PC-3 (cell line): ENCODE results near the gene GASK1B. TPM values are rescaled to one million over a fixed set of nuclear protein-coding genes. Genes with fewer than 3 reads are reported as not detected.

ENCODE experiments used
- ATAC-seq: fragments of 200-7000 bp; cut with Tn5 transposase; 2 replicates; pipeline ENCODE4 v1.9.1; 2020; ENCODE audit warnings: mild to moderate bottlenecking, moderate library complexity
- BruUV-seq: library from RNA; stranded (reverse); fragments of 400-500 nt; replicated peaks from 2 replicates; lab custom pipeline; 2021; lab: Mats Ljungman, UMichigan
- CTCF ChIA-PET: fragments of 300-600 bp; sonication (Branson Sonifier 250); formaldehyde crosslinking; loops from one replicate; lab custom pipeline; 2022; ENCODE audit warnings: antibody characterized with exemption; lab: Charles Lee
- POLR2A ChIA-PET: fragments of 300-600 bp; sonication (Branson Sonifier 250); formaldehyde crosslinking; loops from one replicate; lab custom pipeline; 2022; ENCODE audit warnings: antibody characterized with exemption; ENCODE audit not compliant: unreplicated experiment; lab: Charles Lee
- DNase-seq: peaks from one replicate; pipeline ENCODE4 v3.0.0-alpha.2; 2015
- H2AFZ ChIP-seq: fragments of 300-600 bp; sonication (generic); 2 replicates; pipeline ENCODE4 v1.6.0; 2016; ENCODE audit warnings: antibody characterized with exemption, low read length
- H3F3A ChIP-seq: fragments of 300-600 bp; sonication (generic); one replicate; pipeline ENCODE4 v1.6.0; 2017; ENCODE audit warnings: antibody characterized with exemption, low read length, control low read depth, mild to moderate bottlenecking; ENCODE audit not compliant: unreplicated experiment
- H3K27ac ChIP-seq: fragments of 300-600 bp; sonication (generic); 2 replicates; pipeline ENCODE4 v1.5.1; 2016; ENCODE audit warnings: mild to moderate bottlenecking, low read length
- H3K27me3 ChIP-seq: fragments of 300-600 bp; sonication (generic); 2 replicates; pipeline ENCODE4 v1.6.1; 2016; ENCODE audit warnings: low read length, mixed read lengths
- H3K36me3 ChIP-seq: fragments of 300-600 bp; sonication (generic); 2 replicates; pipeline ENCODE4 v1.6.1; 2016; ENCODE audit warnings: low read depth, mixed run types, low read length, mixed read lengths
- H3K4me1 ChIP-seq: fragments of 300-600 bp; sonication (generic); 2 replicates; pipeline ENCODE4 v1.5.1; 2016; ENCODE audit warnings: low read length; ENCODE audit not compliant: insufficient read depth
- H3K4me2 ChIP-seq: fragments of 300-600 bp; sonication (generic); 2 replicates; pipeline ENCODE4 v1.6.0; 2016; ENCODE audit warnings: low read length
- H3K4me3 ChIP-seq: fragments of 300-600 bp; sonication (generic); 2 replicates; pipeline ENCODE4 v1.5.1; 2016; ENCODE audit warnings: mild to moderate bottlenecking, low read length, mixed read lengths
- H3K79me2 ChIP-seq: fragments of 300-600 bp; sonication (generic); 2 replicates; pipeline ENCODE4 v1.6.1; 2017; ENCODE audit warnings: low read length, mixed read lengths
- H3K9ac ChIP-seq: fragments of 300-600 bp; sonication (generic); 2 replicates; pipeline ENCODE4 v1.6.0; 2016; ENCODE audit warnings: mild to moderate bottlenecking, low read length
- H3K9me2 ChIP-seq: fragments of 300-600 bp; sonication (generic); replicated peaks from 2 replicates; pipeline ENCODE4 v1.6.1; 2016; ENCODE audit warnings: mixed run types, low read length, mixed read lengths
- H3K9me3 ChIP-seq: fragments of 300-600 bp; sonication (generic); 2 replicates; pipeline ENCODE4 v1.6.1; 2016; ENCODE audit warnings: low read length, mixed read lengths
- H4K20me1 ChIP-seq: fragments of 300-600 bp; sonication (generic); 2 replicates; pipeline ENCODE4 v1.6.1; 2016; ENCODE audit warnings: low read length, mixed read lengths
- EZH2 ChIP-seq: fragments of 300-600 bp; sonication (generic); IDR thresholded peaks from one replicate; pipeline ENCODE4 v1.6.1; 2017; ENCODE audit warnings: antibody characterized with exemption, mild to moderate bottlenecking, low read length; ENCODE audit not compliant: unreplicated experiment
- EZH2phosphoT487 ChIP-seq: fragments of 300-600 bp; sonication (generic); IDR thresholded peaks from 2 replicates; pipeline ENCODE4 v1.6.1; 2018; ENCODE audit warnings: mild to moderate bottlenecking, antibody characterized with exemption, low read length, borderline replicate concordance
- intact Hi-C: fragments of 100-400 bp; cut with micrococcal nuclease; formaldehyde crosslinking; loops from 2 replicates; pipeline ENCODE4 v1.9.0; 2023
- total RNA-seq: library from RNA; depleted of rRNA; stranded (reverse); fragments of >200 nt; gene quantifications from 2 replicates; pipeline ENCODE4 v1.2.3, GENCODE V29; 2014
- TF ChIP-seq, protein P1 (sequence below): fragments of 300-600 bp; sonication (generic); conservative IDR thresholded peaks from 2 replicates; pipeline ENCODE4 v1.5.1; 2017; ENCODE audit warnings: antibody characterized with exemption, low read depth, mild to moderate bottlenecking, low read length

GASK1B gene
- total RNA-seq, 1 experiment from 2014 or later: 0.51 TPM

DNA sequence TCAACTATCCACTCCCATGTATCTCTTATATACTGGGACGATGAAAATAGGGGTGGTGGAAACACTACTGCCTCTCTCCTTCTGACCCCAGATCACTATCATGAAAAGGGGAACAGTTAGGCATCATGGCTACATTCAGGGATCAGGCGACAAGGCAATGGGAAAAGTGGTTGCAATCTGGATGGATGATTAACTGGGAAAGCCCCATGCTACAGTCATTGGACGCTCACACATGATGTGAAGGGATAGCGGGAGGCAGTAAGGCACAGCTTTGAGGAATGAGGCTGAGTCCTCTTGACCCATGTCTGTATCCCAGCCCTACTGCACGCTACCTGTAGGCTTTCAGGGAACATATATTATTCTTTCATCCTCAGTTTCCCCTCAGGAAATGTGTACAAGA, 10.2 kb downstream of the GASK1B start:
- no peak overlapping the region for H3K27ac ChIP-seq
- H3K9me2 ChIP-seq: no peaks in the 10 kb centered on the region
- H3F3A ChIP-seq: no peaks in the 10 kb centered on the region
- H4K20me1 ChIP-seq: no peaks in the 10 kb centered on the region
- no TSS peak for BruUV-seq
- ATAC-seq (no peak), DNase-seq (no peak)
- intact Hi-C loops: no loop called here
- no peak for TF ChIP-seq EZH2
- TF ChIP-seq, protein P1, sequence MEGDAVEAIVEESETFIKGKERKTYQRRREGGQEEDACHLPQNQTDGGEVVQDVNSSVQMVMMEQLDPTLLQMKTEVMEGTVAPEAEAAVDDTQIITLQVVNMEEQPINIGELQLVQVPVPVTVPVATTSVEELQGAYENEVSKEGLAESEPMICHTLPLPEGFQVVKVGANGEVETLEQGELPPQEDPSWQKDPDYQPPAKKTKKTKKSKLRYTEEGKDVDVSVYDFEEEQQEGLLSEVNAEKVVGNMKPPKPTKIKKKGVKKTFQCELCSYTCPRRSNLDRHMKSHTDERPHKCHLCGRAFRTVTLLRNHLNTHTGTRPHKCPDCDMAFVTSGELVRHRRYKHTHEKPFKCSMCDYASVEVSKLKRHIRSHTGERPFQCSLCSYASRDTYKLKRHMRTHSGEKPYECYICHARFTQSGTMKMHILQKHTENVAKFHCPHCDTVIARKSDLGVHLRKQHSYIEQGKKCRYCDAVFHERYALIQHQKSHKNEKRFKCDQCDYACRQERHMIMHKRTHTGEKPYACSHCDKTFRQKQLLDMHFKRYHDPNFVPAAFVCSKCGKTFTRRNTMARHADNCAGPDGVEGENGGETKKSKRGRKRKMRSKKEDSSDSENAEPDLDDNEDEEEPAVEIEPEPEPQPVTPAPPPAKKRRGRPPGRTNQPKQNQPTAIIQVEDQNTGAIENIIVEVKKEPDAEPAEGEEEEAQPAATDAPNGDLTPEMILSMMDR: no peak
- TF ChIP-seq EZH2phosphoT487: no peak
- H3K9ac ChIP-seq: no peak overlapping the region
- no peaks in the 10 kb centered on the region for H3K36me3 ChIP-seq
- H3K79me2 ChIP-seq: no peaks in the 10 kb centered on the region
- no peak overlapping the region for H3K4me3 ChIP-seq
- no peaks in the 10 kb centered on the region for H3K9me3 ChIP-seq
- ChIA-PET POLR2A (no interaction called here), CTCF (no interaction called here)
- H3K4me2 ChIP-seq: no peak overlapping the region
- peaks cover 14% of the 10 kb centered on the region for H3K4me1 ChIP-seq
- no peaks in the 10 kb centered on the region for H3K27me3 ChIP-seq
- no peak overlapping the region for H2AFZ ChIP-seq

DNA sequence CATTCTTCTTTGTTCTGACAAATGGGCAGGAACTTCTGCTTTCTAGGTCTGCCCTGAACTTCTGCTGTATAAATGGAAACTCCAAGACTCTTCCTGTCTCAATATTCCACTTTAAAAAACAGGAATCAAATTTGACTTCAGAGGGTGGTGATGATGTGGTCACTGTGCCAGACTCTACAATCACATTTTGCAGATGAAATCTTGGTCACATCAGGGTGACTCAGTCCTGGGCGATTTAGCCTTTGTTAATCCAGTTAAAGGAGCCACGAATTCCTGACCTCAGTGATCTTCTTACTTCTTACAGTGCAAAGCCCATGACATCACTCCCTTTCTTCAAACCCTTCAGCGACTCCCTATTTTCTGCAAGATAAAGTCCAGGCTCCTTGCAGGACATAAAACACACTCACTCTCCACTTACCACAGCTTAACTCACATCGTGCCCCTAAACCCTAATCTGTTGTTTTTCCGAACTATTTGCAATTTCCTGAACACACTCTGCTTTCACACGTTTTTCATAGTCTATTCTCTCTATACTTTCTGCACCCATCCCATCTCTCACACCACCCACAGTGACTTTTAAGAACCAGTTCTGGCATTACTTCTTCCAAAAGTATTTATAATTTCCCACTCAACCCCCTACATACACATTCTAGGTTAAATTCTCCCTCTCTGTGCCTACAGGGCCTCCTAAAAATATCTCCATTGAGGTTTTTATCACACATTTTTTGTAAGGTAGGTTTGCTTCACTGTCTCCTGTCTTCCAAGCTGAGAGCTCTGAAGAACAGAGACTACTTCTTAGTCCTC, 11.1 kb downstream of the GASK1B start:
- Histone ChIP-seq H3K4me2 (no peak overlapping the region), H3K9me2 (no peaks in the 10 kb centered on the region), H3K79me2 (no peaks in the 10 kb centered on the region), H3K36me3 (no peaks in the 10 kb centered on the region), H3F3A (no peaks in the 10 kb centered on the region), H3K9ac (no peak overlapping the region), H3K27ac (no peak overlapping the region), H4K20me1 (no peaks in the 10 kb centered on the region), H3K9me3 (no peaks in the 10 kb centered on the region), H2AFZ (0 out of 2 replicates have a peak overlapping the region, but pooled peaks have one; percentile 20), H3K27me3 (no peaks in the 10 kb centered on the region), H3K4me3 (no peak overlapping the region), H3K4me1 (peaks cover 14% of the 10 kb centered on the region)
- TF ChIP-seq, protein P1: no peak
- TF ChIP-seq EZH2phosphoT487 (no peak), EZH2 (no peak)
- intact Hi-C loops: no loop called here
- ChIA-PET POLR2A (no interaction called here), CTCF (no interaction called here)
- DNase-seq (peak; percentile 55), ATAC-seq (peak; percentile 58)
- BruUV-seq: no TSS peak

DNA sequence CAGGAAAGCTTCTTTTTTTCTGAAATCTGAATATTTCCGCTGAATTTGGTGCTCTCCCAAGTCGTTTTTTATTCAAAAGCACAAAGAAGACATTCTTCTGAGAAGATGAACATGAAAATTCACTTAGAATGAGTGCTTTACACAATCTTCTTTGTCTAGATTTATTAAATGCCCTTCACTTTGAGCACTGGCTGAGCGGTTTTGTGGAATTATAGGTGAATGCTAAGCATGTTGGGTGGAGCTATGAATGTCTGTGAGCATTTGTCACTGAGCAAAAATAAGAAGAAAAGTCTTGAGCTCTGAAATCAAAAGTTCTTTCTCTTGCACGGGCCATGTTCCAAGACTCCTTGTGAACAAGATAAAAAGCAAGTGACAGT, 13.1 kb downstream of the GASK1B start:
- Histone ChIP-seq H3K27ac (no peak overlapping the region), H3K4me2 (no peak overlapping the region), H3K79me2 (no peaks in the 10 kb centered on the region), H3K4me3 (no peak overlapping the region), H3K9me3 (no peaks in the 10 kb centered on the region), H2AFZ (no peak overlapping the region), H3K9me2 (no peaks in the 10 kb centered on the region), H3K36me3 (no peaks in the 10 kb centered on the region), H3K9ac (no peak overlapping the region), H4K20me1 (no peaks in the 10 kb centered on the region), H3K27me3 (no peaks in the 10 kb centered on the region), H3K4me1 (peaks cover 17% of the 10 kb centered on the region), H3F3A (no peaks in the 10 kb centered on the region)
- ChIA-PET CTCF (no interaction called here), POLR2A (no interaction called here)
- no peak for ATAC-seq
- intact Hi-C loops: no loop called here
- no peak for DNase-seq
- BruUV-seq: no TSS peak
- TF ChIP-seq, protein P1: no peak
- TF ChIP-seq EZH2phosphoT487 (no peak), EZH2 (no peak)
